Endodermal cell (in vitro differentiated cells): ENCODE results near the gene SERPINI1. TPM values are rescaled to one million over a fixed set of nuclear protein-coding genes. Genes with fewer than 3 reads are reported as not detected.
A peak's percentile ranks its signal among the peaks of the same experiment; 100 is the strongest.
"Not testable (repeated sequence)": the region's sequence is repeated elsewhere in the genome, so short reads cannot be mapped to it uniquely, and the experiment has no call there.

Source experiments
- DNase-seq: peaks from one replicate; pipeline ENCODE4 v3.0.0-alpha.2; 2017
- H3K27ac ChIP-seq: 2 replicates; pipeline ENCODE4 v1.5.1; 2013; ENCODE audit warnings: mild to moderate bottlenecking, low read depth, low read length, moderate library complexity
- H3K27me3 ChIP-seq: 2 replicates; pipeline ENCODE4 v1.6.1; 2013; ENCODE audit warnings: mild to moderate bottlenecking, low read length, moderate library complexity; ENCODE audit not compliant: insufficient read depth, control insufficient read depth, poor library complexity, severe bottlenecking
- H3K36me3 ChIP-seq: 2 replicates; pipeline ENCODE4 v1.7.0; 2013; ENCODE audit warnings: mild to moderate bottlenecking, low read length, moderate library complexity; ENCODE audit not compliant: control insufficient read depth, insufficient read depth
- H3K4me1 ChIP-seq: one replicate; pipeline ENCODE4 v1.7.0; 2013; ENCODE audit warnings: low read length; ENCODE audit not compliant: control insufficient read depth, insufficient read depth
- H3K4me3 ChIP-seq: 2 replicates; pipeline ENCODE4 v1.5.1; 2013; ENCODE audit warnings: mild to moderate bottlenecking, low read length, moderate library complexity
- H3K9ac ChIP-seq: 2 replicates; pipeline ENCODE4 v1.6.1; 2013; ENCODE audit warnings: mild to moderate bottlenecking, low read length, moderate library complexity; ENCODE audit not compliant: poor library complexity, severe bottlenecking; ENCODE audit errors: extremely low read depth
- H3K9me3 ChIP-seq: 2 replicates; pipeline ENCODE4 v1.6.1; 2013; ENCODE audit warnings: mild to moderate bottlenecking, low read length, moderate library complexity; ENCODE audit not compliant: control insufficient read depth
- H3K27ac Mint-ChIP-seq: 2 replicates; pipeline ENCODE4 v1.8.0; 2020; ENCODE audit warnings: mixed read lengths
- H3K27me3 Mint-ChIP-seq: 2 replicates; pipeline ENCODE4 v1.8.0; 2021; ENCODE audit warnings: mild to moderate bottlenecking, mixed read lengths; ENCODE audit not compliant: insufficient read depth
- H3K36me3 Mint-ChIP-seq: 2 replicates; pipeline ENCODE4 v1.8.0; 2020; ENCODE audit warnings: low read depth, mixed read lengths
- H3K4me1 Mint-ChIP-seq: 2 replicates; pipeline ENCODE4 v1.8.0; 2020; ENCODE audit warnings: mixed read lengths
- H3K4me3 Mint-ChIP-seq: 2 replicates; pipeline ENCODE4 v1.8.0; 2020; ENCODE audit warnings: mild to moderate bottlenecking, moderate library complexity, mixed read lengths
- H3K9me3 Mint-ChIP-seq: 2 replicates; pipeline ENCODE4 v1.8.0; 2020; ENCODE audit warnings: mild to moderate bottlenecking, mixed read lengths
- CTCF ChIP-seq: fragments of 200-600 bp; sonication (generic); conservative IDR thresholded peaks from 2 replicates; pipeline ENCODE4 v1.5.0; 2021; ENCODE audit warnings: antibody characterized with exemption, mild to moderate bottlenecking
- WGBS, 2 experiments: methylation state at CpG; one replicate each; pipeline versions ENCODE4 v1.1.5 to v1.1.7; 2013; ENCODE audit warnings: missing lambda C conversion rate in 2 of 2, mixed read lengths in 1 of 2; ENCODE audit not compliant: insufficient coverage in 1 of 2, insufficient read length in 1 of 2; 5-methylcytosine and 5-hydroxymethylcytosine counted together
- total RNA-seq, 2 donors: library from RNA; stranded (reverse); fragmentation: NEBNext Ultra II Directional in 1 of 2; extraction: Animal tissue kit (Norgen Biotek cat#: 25700) in 1 of 2; gene quantifications; 2 replicates in 1 of 2; 3 replicates in 1 of 2; pipeline ENCODE4 v1.2.1, GENCODE V29; 2021

Gene SERPINI1
- total RNA-seq, 2 donors from 2014 or later, result 16.1 to 21.2 TPM

GRCh38 chr3:167821248-167821805 is 85.8 kb downstream of the SERPINI1 start:
- Mint-ChIP-seq H3K4me1 (peaks cover 1% of the 10 kb centered on the region), H3K27ac (peak overlapping the region; percentile 26), H3K4me3 (no peak overlapping the region), H3K36me3 (peaks cover 3% of the 10 kb centered on the region), H3K9me3 (no peaks in the 10 kb centered on the region), H3K27me3 (no peaks in the 10 kb centered on the region)
- Histone ChIP-seq H3K36me3 (no peaks in the 10 kb centered on the region), H3K4me3 (no peak overlapping the region), H3K27ac (no peak overlapping the region), H3K27me3 (no peaks in the 10 kb centered on the region), H3K4me1 (no peaks in the 10 kb centered on the region), H3K9ac (no peak overlapping the region), H3K9me3 (no peaks in the 10 kb centered on the region)
- 90 to 100% methylated on average over 1 to 11 of the region's 12 CpGs for WGBS, 2 experiments
- no peak for TF ChIP-seq CTCF
- no peak for DNase-seq

- Mint-ChIP-seq H3K27me3 (no peaks in the 10 kb centered on the region), H3K4me1 (peaks cover 1% of the 10 kb centered on the region), H3K9me3 (no peaks in the 10 kb centered on the region), H3K27ac (no peak overlapping the region), H3K36me3 (peaks cover 3% of the 10 kb centered on the region), H3K4me3 (no peak overlapping the region)
- Histone ChIP-seq H3K36me3 (no peaks in the 10 kb centered on the region), H3K9me3 (no peaks in the 10 kb centered on the region), H3K4me1 (no peaks in the 10 kb centered on the region), H3K4me3 (no peak overlapping the region), H3K9ac (no peak overlapping the region), H3K27me3 (no peaks in the 10 kb centered on the region), H3K27ac (no peak overlapping the region)
- TF ChIP-seq CTCF, result no peak
- DNase-seq, result no peak
- WGBS, 2 experiments, result 94 to 100% methylated on average over 1 to 2 of the region's 3 CpGs
These were observed 88.2 kb downstream of the SERPINI1 start for GRCh38 chr3:167823738-167824137.

- not testable (repeated sequence) for H3K36me3 ChIP-seq, H3K4me3 ChIP-seq, H3K9me3 ChIP-seq, H3K4me3 Mint-ChIP-seq, H3K4me1 Mint-ChIP-seq, H3K9me3 Mint-ChIP-seq, H3K27ac ChIP-seq, DNase-seq, H3K27ac Mint-ChIP-seq, H3K4me1 ChIP-seq, H3K27me3 Mint-ChIP-seq, H3K9ac ChIP-seq, H3K27me3 ChIP-seq, H3K36me3 Mint-ChIP-seq
- WGBS, 2 experiments, result 96 to 98% methylated on average over 8 to 11 of the region's 11 CpGs
These were observed 92.1 kb downstream of the SERPINI1 start for GRCh38 chr3:167827588-167827987.

GRCh38 chr3:167829071-167829470 is 93.5 kb downstream of the SERPINI1 start:
- Histone ChIP-seq H3K4me3 (no peak overlapping the region), H3K9me3 (no peaks in the 10 kb centered on the region), H3K36me3 (no peaks in the 10 kb centered on the region), H3K4me1 (no peaks in the 10 kb centered on the region), H3K27ac (no peak overlapping the region), H3K9ac (no peak overlapping the region), H3K27me3 (no peaks in the 10 kb centered on the region)
- H3K4me3 Mint-ChIP-seq, result no peak overlapping the region
- no peaks in the 10 kb centered on the region for H3K27me3 Mint-ChIP-seq
- no peak for DNase-seq
- TF ChIP-seq CTCF, result no peak
- no peak overlapping the region for H3K27ac Mint-ChIP-seq
- H3K4me1 Mint-ChIP-seq, result peaks cover 1% of the 10 kb centered on the region
- H3K36me3 Mint-ChIP-seq, result no peaks in the 10 kb centered on the region
- H3K9me3 Mint-ChIP-seq, result no peaks in the 10 kb centered on the region
- WGBS, 2 experiments, result 100% methylated on average over 1 of the region's 2 CpGs; no CpG with 5 or more reads in 1 of the 2 experiments
